T follicular helper cell (primary cell): Measurements from ENCODE around the gene FLYWCH1.
A peak's percentile ranks its signal among the peaks of the same experiment; 100 is the strongest.
"Not testable (repeated sequence)": the region's sequence is repeated elsewhere in the genome, so short reads cannot be mapped to it uniquely, and the experiment has no call there.

Source experiments
- DNase-seq: peaks from one replicate; pipeline ENCODE4 v3.0.0-alpha.2; 2020; ENCODE audit warnings: low read depth

The FLYWCH1 gene

GRCh38 chr16:2925951-2926649, 14.4 kb downstream of the FLYWCH1 start:
- DNase-seq: no peak

- DNase-seq: no peak
Observed at GRCh38 chr16:2926650-2926999, 14.9 kb downstream of the FLYWCH1 start.

GRCh38 chr16:2927010-2927646, 15.4 kb downstream of the FLYWCH1 start:
- peak; percentile 83 for DNase-seq

GRCh38 chr16:2928151-2928550, 16.4 kb downstream of the FLYWCH1 start:
- not testable (repeated sequence) for DNase-seq

GRCh38 chr16:2928796-2929195, 17.1 kb downstream of the FLYWCH1 start:
- no peak for DNase-seq

GRCh38 chr16:2929693-2930092, 18.0 kb downstream of the FLYWCH1 start:
- no peak for DNase-seq

- no peak for DNase-seq
Observed at GRCh38 chr16:2930236-2930635, 18.5 kb downstream of the FLYWCH1 start.

- not testable (repeated sequence) for DNase-seq
Observed at GRCh38 chr16:2931231-2931914, 19.6 kb downstream of the FLYWCH1 start.

GRCh38 chr16:2933136-2933535, 21.4 kb downstream of the FLYWCH1 start:
- DNase-seq: no peak

GRCh38 chr16:2933701-2934100, 22.0 kb downstream of the FLYWCH1 start:
- DNase-seq: no peak

- DNase-seq: no peak
Observed at GRCh38 chr16:2934450-2934849, 22.7 kb downstream of the FLYWCH1 start.

GRCh38 chr16:2936436-2937011, 24.8 kb downstream of the FLYWCH1 start:
- DNase-seq: no peak

GRCh38 chr16:2937170-2937569, 25.4 kb downstream of the FLYWCH1 start:
- DNase-seq: no peak

GRCh38 chr16:2938206-2938605, 26.5 kb downstream of the FLYWCH1 start:
- no peak for DNase-seq

GRCh38 chr16:2939968-2940367, 28.2 kb downstream of the FLYWCH1 start:
- DNase-seq: no peak

GRCh38 chr16:2942045-2942444, 30.3 kb downstream of the FLYWCH1 start:
- DNase-seq: no peak

- DNase-seq: not testable (repeated sequence)
Observed at GRCh38 chr16:2943716-2944115, 32.0 kb downstream of the FLYWCH1 start.

GRCh38 chr16:2946649-2947048, 34.9 kb downstream of the FLYWCH1 start:
- DNase-seq: no peak

GRCh38 chr16:2948807-2949704, 37.3 kb downstream of the FLYWCH1 start:
- no peak for DNase-seq

GRCh38 chr16:2949705-2950352, 38.1 kb downstream of the FLYWCH1 start:
- DNase-seq: no peak

GRCh38 chr16:2950353-2950724, 38.6 kb downstream of the FLYWCH1 start:
- no peak for DNase-seq
